GM10266 (cell line): Measurements from ENCODE around the gene ARHGEF16.
A peak's percentile ranks its signal among the peaks of the same experiment; 100 is the strongest.

Source experiments
- DNase-seq: peaks from one replicate; pipeline ENCODE4 v3.0.0; 2012; ENCODE audit errors: extremely low spot score
- CTCF ChIP-seq: IDR thresholded peaks from 2 replicates; pipeline ENCODE4 v1.5.1; 2012; ENCODE audit warnings: mild to moderate bottlenecking, low read depth; ENCODE audit not compliant: control insufficient read depth, insufficient read depth; ENCODE audit errors: missing control alignments

The ARHGEF16 gene

GRCh38 chr1:3480369-3480719 is 25.9 kb downstream of the ARHGEF16 start:
- no peak for TF ChIP-seq CTCF
- no peak for DNase-seq

GRCh38 chr1:3481046-3481445 is 26.6 kb downstream of the ARHGEF16 start:
- no peak for TF ChIP-seq CTCF
- no peak for DNase-seq

GRCh38 chr1:3481836-3482375 is 27.4 kb downstream of the ARHGEF16 start:
- TF ChIP-seq CTCF: no peak
- no peak for DNase-seq

- DNase-seq: peak; percentile 65
Measured at GRCh38 chr1:3482378-3482849, 27.9 kb downstream of the ARHGEF16 start.

GRCh38 chr1:3483380-3483779 is 28.9 kb downstream of the ARHGEF16 start:
- DNase-seq: no peak
- no peak for TF ChIP-seq CTCF

More at GRCh38 chr1:3482378-3482849, 27.9 kb downstream of the ARHGEF16 start:
- peak; percentile 35 for TF ChIP-seq CTCF

- peak; percentile 82 for TF ChIP-seq CTCF
- DNase-seq: peak; percentile 81
Measured at GRCh38 chr1:3483801-3484444, 29.5 kb downstream of the ARHGEF16 start.

- DNase-seq: no peak
- no peak for TF ChIP-seq CTCF
Measured at GRCh38 chr1:3485016-3485415, 30.6 kb downstream of the ARHGEF16 start.
